ENCODE measurements around the gene RPS6KA2.

GRCh38 chr6:166460473-166461437, 166.3 kb downstream of the RPS6KA2 start:
- TF ChIP-seq CTCF (IDR thresholded peaks at IDR 0.05) (no peak), POLR2AphosphoS5 (IDR thresholded peaks at IDR 0.05; ENCODE audit: low read depth, low read length) (no peak), REST (IDR thresholded peaks at IDR 0.05; ENCODE audit: insufficient read depth in 1 of 2, low read depth in 2 of 2, low read length in 1 of 2) (no peak), SIN3A (IDR thresholded peaks at IDR 0.05; ENCODE audit: borderline replicate concordance, insufficient read depth, low read depth, low read length) (no peak)

All from Panc1 (cell line).